CD4-positive, alpha-beta memory T cell (primary cell): ENCODE results near the gene SIGMAR1. TPM values are rescaled to one million over a fixed set of nuclear protein-coding genes. Genes with fewer than 3 reads are reported as not detected.
A peak's percentile ranks its signal among the peaks of the same experiment; 100 is the strongest.
"Not testable (repeated sequence)": the region's sequence is repeated elsewhere in the genome, so short reads cannot be mapped to it uniquely, and the experiment has no call there.

Source experiments
- CTCF ChIA-PET: fragments of 350-600 bp; sonication (Branson Sonifier 250); formaldehyde crosslinking; loops from one replicate; lab custom pipeline; 2021; ENCODE audit warnings: inconsistent platforms; ENCODE audit not compliant: partially characterized antibody; lab: Charles Lee
- POLR2A ChIA-PET: fragments of 350-600 bp; sonication (Branson Sonifier 250); formaldehyde crosslinking; loops from one replicate; lab custom pipeline; 2021; ENCODE audit not compliant: partially characterized antibody; lab: Charles Lee
- DNase-seq, 5 donors: peaks; one replicate each; pipeline versions ENCODE4 v3.0.0 to v3.0.0-alpha.2; 2020 to 2022; ENCODE audit warnings: mixed read lengths in 1 of 5
- H3K27ac ChIP-seq: one replicate; pipeline ENCODE4 v1.7.0; 2013; ENCODE audit warnings: low read depth, low read length
- H3K27me3 ChIP-seq: 2 replicates; pipeline ENCODE4 v1.7.0; 2013; ENCODE audit warnings: mild to moderate bottlenecking, low read length, moderate library complexity; ENCODE audit not compliant: insufficient read depth
- H3K36me3 ChIP-seq: 2 replicates; pipeline ENCODE4 v1.7.0; 2013; ENCODE audit warnings: mild to moderate bottlenecking, low read length, moderate library complexity; ENCODE audit not compliant: insufficient read depth
- H3K4me1 ChIP-seq: 2 replicates; pipeline ENCODE4 v1.7.0; 2013; ENCODE audit warnings: mild to moderate bottlenecking, low read length, moderate library complexity; ENCODE audit not compliant: insufficient read depth
- H3K4me3 ChIP-seq, 2 donors: one replicate each; pipeline ENCODE4 v1.7.0; 2013; ENCODE audit warnings: low read length in 2 of 2, mild to moderate bottlenecking in 1 of 2
- H3K9me3 ChIP-seq, 2 donors: one replicate each; pipeline ENCODE4 v1.7.0; 2013; ENCODE audit warnings: low read length in 2 of 2, control low read depth in 1 of 2; ENCODE audit not compliant: control insufficient read depth in 1 of 2
- H3K27ac Mint-ChIP-seq, 7 donors: one replicate each; pipeline ENCODE4 v1.8.0; 2020 to 2021; ENCODE audit warnings: mixed read lengths in 7 of 7, mild to moderate bottlenecking in 6 of 7, inconsistent platforms in 3 of 7, moderate library complexity in 3 of 7
- H3K27me3 Mint-ChIP-seq, 2 donors: one replicate each; pipeline ENCODE4 v1.8.0; 2020 to 2021; ENCODE audit warnings: mixed read lengths in 2 of 2
- H3K36me3 Mint-ChIP-seq, 2 donors: one replicate each; pipeline ENCODE4 v1.8.0; 2020 to 2021; ENCODE audit warnings: mixed read lengths in 2 of 2, inconsistent platforms in 1 of 2, mild to moderate bottlenecking in 1 of 2
- H3K4me1 Mint-ChIP-seq, 4 donors: one replicate each; pipeline ENCODE4 v1.8.0; 2020 to 2021; ENCODE audit warnings: mixed read lengths in 4 of 4, mild to moderate bottlenecking in 1 of 4
- H3K4me3 Mint-ChIP-seq, 8 donors: one replicate each; pipeline ENCODE4 v1.8.0; 2020 to 2021; ENCODE audit warnings: mixed read lengths in 8 of 8, mild to moderate bottlenecking in 7 of 8, moderate library complexity in 6 of 8, inconsistent platforms in 3 of 8
- H3K9me3 Mint-ChIP-seq, 8 donors: one replicate each; pipeline ENCODE4 v1.8.0; 2020 to 2021; ENCODE audit warnings: mixed read lengths in 8 of 8, mild to moderate bottlenecking in 5 of 8, inconsistent platforms in 3 of 8, moderate library complexity in 1 of 8
- intact Hi-C: fragments of 100-400 bp; cut with micrococcal nuclease; formaldehyde crosslinking; loops from one replicate; pipeline ENCODE4 v1.15.1; 2023
- polyA plus RNA-seq, 2 donors: library from polyadenylated mRNA; unstranded; fragments of 300-500 nt; fragmentation: Illumina TruSeq; gene quantifications; one replicate each; pipeline ENCODE4 v1.2.3, GENCODE V29; 2021
- total RNA-seq, 2 experiments: library from RNA; stranded (reverse); gene quantifications; one replicate each; pipeline ENCODE4 v1.2.3, GENCODE V29; 2021

SIGMAR1 gene
- total and polyA plus RNA-seq, 4 experiments from 2014 or later, result 56.1 to 193 (median 92.6) TPM

DNA sequence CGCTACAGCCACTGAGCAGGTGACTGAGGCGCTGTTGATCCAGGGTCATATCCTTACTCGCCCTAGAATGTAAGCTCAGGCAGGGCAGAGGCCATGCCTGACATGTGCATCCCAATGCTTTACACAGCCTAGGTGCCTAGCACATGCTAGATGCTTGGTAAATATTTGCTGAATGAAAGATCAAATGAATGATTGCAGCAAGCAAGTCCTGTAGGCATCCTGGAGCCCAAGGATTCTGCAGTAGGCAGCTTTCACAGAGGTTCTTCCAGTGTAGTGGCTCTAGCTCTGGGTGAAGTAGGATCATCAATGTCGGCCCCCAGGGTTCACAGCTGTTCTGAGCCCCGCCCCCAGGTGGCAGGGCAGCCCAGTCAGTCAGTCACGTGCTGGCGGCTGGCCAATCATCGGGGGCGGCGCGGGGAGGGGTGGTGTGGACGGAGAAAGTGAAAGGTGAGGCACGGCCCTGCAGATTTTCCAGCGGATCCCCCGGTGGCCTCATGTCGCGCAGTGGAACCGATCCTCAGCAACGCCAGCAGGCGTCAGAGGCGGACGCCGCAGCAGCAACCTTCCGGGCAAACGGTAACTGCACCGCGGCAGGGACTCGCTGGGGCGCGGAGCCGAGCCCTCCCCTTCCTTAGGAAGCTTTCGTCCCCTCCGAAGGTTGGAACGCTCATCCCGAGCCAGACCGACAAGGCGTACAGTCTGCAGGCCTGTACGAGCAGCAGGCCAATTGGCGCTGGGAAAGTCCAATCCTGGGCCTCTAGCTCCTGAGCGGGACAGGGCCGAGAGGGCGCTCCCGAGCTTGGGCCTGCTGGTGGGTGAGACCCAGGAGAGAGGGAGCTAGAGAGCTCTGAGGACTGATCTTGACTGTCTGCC, 8.9 kb upstream of the SIGMAR1 start, which contains the start of gene GALT:
Gene GALT, plus strand, starts transcription at position 465 of the 873 bp plus-strand sequence. Its CDS starts 30 bp downstream, at position 495.
- H3K4me1 Mint-ChIP-seq, result peaks cover 23 to 49% (median 31%) of the 10 kb centered on the region in 4 donors
- Histone ChIP-seq H3K4me1 (peaks cover 28% of the 10 kb centered on the region), H3K27me3 (no peaks in the 10 kb centered on the region), H3K9me3 (no peaks in the 10 kb centered on the region), H3K4me3 (peak within 1 kb of the TSS; percentile 83 to 87), H3K36me3 (peaks cover 33% of the 10 kb centered on the region), H3K27ac (peak within 1 kb of the TSS; percentile 84)
- ChIA-PET CTCF (interaction anchor here (0.8 to 12.6 kb wide), 16 partner anchors 11 to 55 kb away, joined by 3 to 191 read pairs (median 4); partner anchors contain the start of genes ARID3C, CCL27, DCTN3 and RPP25L), POLR2A (interaction anchor here (0.8 to 22.1 kb wide), 9 partner anchors 11 to 269 kb away, joined by 3 to 484 read pairs (median 10); partner anchors contain the start of genes CCL27, DCTN3, IL11RA and MYORG)
- H3K27ac Mint-ChIP-seq, result peak within 1 kb of the TSS; percentile 89 to 96 (median 93)
- peak within 1 kb of the TSS; percentile 93 to 97 (median 95) for H3K4me3 Mint-ChIP-seq
- DNase-seq, result peak; percentile 92 to 96 (median 94)
- intact Hi-C loops, result loop anchor here (1.0 to 5.0 kb wide), 5 partner anchors 9 to 958 kb away; partner anchors contain the start of genes RPP25L and SIGMAR1
- no peaks in the 10 kb centered on the region for H3K27me3 Mint-ChIP-seq
- no peaks in the 10 kb centered on the region for H3K9me3 Mint-ChIP-seq
- peaks cover 33 to 49% of the 10 kb centered on the region in 2 donors for H3K36me3 Mint-ChIP-seq

DNA sequence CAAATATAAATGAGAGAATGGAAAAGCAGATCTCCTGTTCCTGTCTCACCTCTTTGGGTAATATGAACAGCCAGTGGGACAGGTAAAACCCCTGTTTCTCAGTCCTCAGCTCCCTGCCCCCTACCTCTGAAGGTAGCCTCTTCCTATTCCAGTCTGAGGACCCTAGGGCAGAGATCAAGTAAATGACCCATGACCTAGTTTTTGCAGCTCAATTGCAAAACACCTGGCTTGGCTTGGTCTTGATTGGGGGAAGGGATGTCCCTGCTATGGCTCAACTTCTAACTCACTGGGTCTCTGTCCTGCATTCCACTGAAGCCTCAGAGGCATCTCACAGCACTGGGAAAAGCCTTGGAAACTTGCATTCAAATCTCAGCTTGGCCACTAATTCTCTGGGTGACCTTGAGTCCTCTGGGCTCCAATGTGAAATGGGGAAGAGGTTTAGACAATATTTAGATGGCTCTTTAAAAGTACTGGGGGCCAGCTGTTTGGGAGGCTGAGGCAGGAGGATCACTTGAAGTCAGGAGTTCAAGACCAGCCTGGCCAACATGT, 7.3 kb upstream of the SIGMAR1 start:
- H3K4me1 Mint-ChIP-seq, result peaks cover 23 to 41% (median 31%) of the 10 kb centered on the region in 4 donors
- no peak overlapping the region for H3K4me3 ChIP-seq
- H3K9me3 Mint-ChIP-seq, result no peaks in the 10 kb centered on the region
- H3K9me3 ChIP-seq, result no peaks in the 10 kb centered on the region
- peaks cover 27% of the 10 kb centered on the region for H3K4me1 ChIP-seq
- peak overlapping the region in 1 of 7 donors; percentile 51 for H3K27ac Mint-ChIP-seq
- peak overlapping the region in 1 of 8 donors; percentile 10 for H3K4me3 Mint-ChIP-seq
- CTCF ChIA-PET, result interaction anchor here (2.6 to 12.6 kb wide), 4 partner anchors 9 to 56 kb away, joined by 19 to 191 read pairs (median 114); partner anchors contain the start of genes CCL27 and SIGMAR1
- H3K27ac ChIP-seq, result no peak overlapping the region
- no peaks in the 10 kb centered on the region for H3K27me3 ChIP-seq
- H3K36me3 ChIP-seq, result peaks cover 17% of the 10 kb centered on the region
- H3K27me3 Mint-ChIP-seq, result no peaks in the 10 kb centered on the region
- POLR2A ChIA-PET, result interaction anchor here (7.6 to 22.1 kb wide), 2 partner anchors 9 to 15 kb away, joined by 193 to 484 read pairs; partner anchors contain the start of genes CCL27, IL11RA and SIGMAR1
- DNase-seq, result no peak
- peaks cover 25 to 36% of the 10 kb centered on the region in 2 donors for H3K36me3 Mint-ChIP-seq
- intact Hi-C loops, result loop anchor here (5.0 kb wide), 1 partner anchor 33 kb away; the partner anchor contains the start of gene RPP25L

DNA sequence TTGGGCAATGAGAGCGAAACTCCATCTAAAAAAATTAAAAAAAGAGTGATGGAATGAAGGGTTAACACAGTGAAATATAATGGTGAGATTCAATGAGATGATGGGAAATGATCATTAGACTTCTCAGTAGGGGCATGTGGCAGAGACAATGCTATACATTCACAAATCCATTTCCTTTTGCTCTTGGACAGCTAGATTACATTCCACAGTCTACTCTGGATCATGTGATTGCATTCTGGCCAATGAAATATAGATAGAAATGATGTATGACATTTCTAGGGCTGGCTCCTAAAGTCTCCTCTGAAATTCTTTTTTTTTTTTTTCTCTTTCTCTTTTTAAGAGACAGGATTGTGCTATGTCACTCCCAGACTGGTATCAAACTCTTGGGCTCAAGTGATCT, 5.1 kb upstream of the SIGMAR1 start:
- Mint-ChIP-seq H3K9me3 (no peaks in the 10 kb centered on the region), H3K4me1 (peaks cover 20 to 32% (median 25%) of the 10 kb centered on the region in 4 donors), H3K27ac (no peak overlapping the region), H3K4me3 (no peak overlapping the region), H3K27me3 (no peaks in the 10 kb centered on the region), H3K36me3 (peaks cover 5 to 15% of the 10 kb centered on the region in 2 donors)
- no peak overlapping the region for H3K27ac ChIP-seq
- no peaks in the 10 kb centered on the region for H3K27me3 ChIP-seq
- no peak for DNase-seq
- H3K9me3 ChIP-seq, result no peaks in the 10 kb centered on the region
- no peak overlapping the region for H3K4me3 ChIP-seq
- peaks cover 22% of the 10 kb centered on the region for H3K4me1 ChIP-seq
- ChIA-PET CTCF (interaction anchor here (0.9 to 12.6 kb wide), 5 partner anchors 7 to 60 kb away, joined by 4 to 191 read pairs (median 7); partner anchors contain the start of genes CCL27, DCTN3 and SIGMAR1), POLR2A (interaction anchor here (0.6 to 22.1 kb wide), 3 partner anchors 7 to 535 kb away, joined by 4 to 484 read pairs (median 193); partner anchors contain the start of genes CCL27, IL11RA and SIGMAR1)
- H3K36me3 ChIP-seq, result no peaks in the 10 kb centered on the region
- intact Hi-C loops, result no loop called here

DNA sequence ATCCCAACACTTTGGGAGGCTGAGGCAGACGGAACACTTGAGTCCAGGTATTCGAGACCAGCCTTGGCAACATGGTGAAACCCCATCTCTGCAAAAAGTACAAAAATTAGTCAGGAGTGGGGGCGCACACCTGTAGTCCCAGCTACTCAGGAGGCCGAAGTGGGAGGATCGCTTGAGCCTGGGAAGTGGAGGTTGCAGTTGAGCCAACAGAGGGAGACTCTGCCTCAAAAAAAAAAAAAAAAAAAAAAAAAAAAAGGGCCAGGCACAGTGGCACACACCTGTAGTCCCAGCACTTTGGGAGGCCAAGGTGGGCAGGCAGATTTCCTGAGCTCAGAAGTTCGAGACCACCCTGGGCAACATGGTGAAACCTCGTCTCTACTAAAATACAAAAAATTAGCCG, 1.7 kb upstream of the SIGMAR1 start:
- intact Hi-C loops, result loop anchor here (5.0 kb wide), 2 partner anchors 37 to 262 kb away; partner anchors contain the start of gene MYORG
- ChIA-PET CTCF (interaction anchor here (2.9 to 12.6 kb wide), 4 partner anchors 8 to 61 kb away, joined by 15 to 191 read pairs (median 142); partner anchors contain the start of genes CCL27 and GALT), POLR2A (interaction anchor here (7.3 to 22.1 kb wide), 3 partner anchors 7 to 28 kb away, joined by 106 to 484 read pairs (median 193); partner anchors contain the start of genes CCL27, GALT, IL11RA and RPP25L)
- not testable (repeated sequence) for H3K36me3 ChIP-seq, H3K4me3 Mint-ChIP-seq, H3K9me3 ChIP-seq, DNase-seq, H3K27ac ChIP-seq, H3K27me3 Mint-ChIP-seq, H3K27me3 ChIP-seq, H3K4me3 ChIP-seq, H3K9me3 Mint-ChIP-seq
- Mint-ChIP-seq H3K27ac (peak overlapping the region in 1 of 7 donors; percentile 93), H3K4me1 (peaks cover 18 to 35% (median 29%) of the 10 kb centered on the region in 4 donors), H3K36me3 (peaks cover 6 to 12% of the 10 kb centered on the region in 2 donors)
- H3K4me1 ChIP-seq, result peaks cover 32% of the 10 kb centered on the region

DNA sequence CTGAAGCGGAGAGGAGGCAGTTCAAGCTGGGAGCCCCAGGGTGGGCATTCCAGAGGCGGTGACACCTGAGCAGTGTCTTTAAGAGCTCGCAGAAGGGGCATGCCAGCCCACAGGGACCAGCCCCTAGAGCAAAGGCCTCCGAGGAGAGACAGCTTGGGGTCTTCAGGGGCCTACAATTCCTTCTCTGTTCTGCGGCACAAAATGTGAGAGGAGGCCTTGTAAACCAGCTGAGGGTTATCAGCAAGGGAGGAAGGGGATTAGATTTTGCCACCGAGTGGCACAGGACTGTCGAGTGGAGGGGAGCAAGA, 505 bp upstream of the SIGMAR1 start:
- peak overlapping the region; percentile 78 for H3K27ac ChIP-seq
- intact Hi-C loops, result loop anchor here (5.0 kb wide), 2 partner anchors 36 to 261 kb away; partner anchors contain the start of gene MYORG
- no peaks in the 10 kb centered on the region for H3K36me3 ChIP-seq
- no peak for DNase-seq
- Mint-ChIP-seq H3K9me3 (no peaks in the 10 kb centered on the region), H3K27ac (peak overlapping the region; percentile 93 to 97 (median 95)), H3K27me3 (no peaks in the 10 kb centered on the region), H3K4me1 (peaks cover 22 to 46% (median 34%) of the 10 kb centered on the region in 4 donors), H3K4me3 (peak overlapping the region; percentile 87 to 92 (median 90)), H3K36me3 (peaks cover 6 to 13% of the 10 kb centered on the region in 2 donors)
- H3K9me3 ChIP-seq, result no peaks in the 10 kb centered on the region
- ChIA-PET CTCF (interaction anchor here (0.6 to 10.5 kb wide), 15 partner anchors 9 to 831 kb away, joined by 3 to 235 read pairs (median 8); partner anchors contain the start of genes ARID3C, CCL27, DCTN3 and GALT), POLR2A (interaction anchor here (0.6 to 22.1 kb wide), 17 partner anchors 8 to 458 kb away, joined by 3 to 484 read pairs (median 6); partner anchors contain the start of genes CCL27, DCTN3, DNAI1 and FAM219A)
- H3K4me3 ChIP-seq, result peak overlapping the region; percentile 74 to 84
- H3K27me3 ChIP-seq, result no peaks in the 10 kb centered on the region
- H3K4me1 ChIP-seq, result peaks cover 38% of the 10 kb centered on the region

DNA sequence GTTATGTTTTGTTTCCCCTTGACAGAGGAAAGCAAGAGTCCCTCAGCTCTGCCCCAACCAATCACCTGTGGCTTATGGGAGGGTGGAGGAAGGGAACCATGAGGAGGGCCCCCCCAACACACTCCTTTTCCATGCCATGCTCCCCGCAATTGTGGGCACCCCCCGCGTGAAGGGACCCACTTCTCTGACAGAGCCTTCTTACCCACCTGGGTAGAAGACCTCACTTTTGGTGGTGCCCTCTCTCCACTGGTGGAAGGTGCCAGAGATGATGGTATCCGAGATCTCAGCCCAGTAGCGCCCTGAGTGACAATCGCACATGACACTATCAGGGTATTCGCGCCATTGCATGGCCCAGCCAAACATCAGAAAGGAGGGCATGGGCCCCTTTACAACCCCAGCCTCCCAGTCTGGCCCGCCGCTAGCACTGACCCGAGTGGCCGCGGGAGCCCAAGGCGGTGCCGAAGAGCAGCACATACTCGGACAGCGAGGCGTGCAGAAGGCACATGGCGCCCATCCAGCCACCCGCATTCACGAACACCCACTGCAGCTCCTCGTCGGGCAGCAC, 714 bp downstream of the SIGMAR1 start:
- H3K27ac Mint-ChIP-seq, result peak overlapping the region; percentile 73 to 96 (median 91)
- peak overlapping the region; percentile 47 to 74 for H3K4me3 ChIP-seq
- intact Hi-C loops, result loop anchor here (1.0 to 5.0 kb wide), 5 partner anchors 9 to 260 kb away; partner anchors contain the start of genes GALT and MYORG

More for the DNA sequence above, 714 bp downstream of the SIGMAR1 start:
- Histone ChIP-seq H3K27me3 (no peaks in the 10 kb centered on the region), H3K27ac (peak overlapping the region; percentile 78), H3K9me3 (no peaks in the 10 kb centered on the region), H3K36me3 (no peaks in the 10 kb centered on the region), H3K4me1 (peaks cover 38% of the 10 kb centered on the region)
- H3K4me3 Mint-ChIP-seq, result peak overlapping the region; percentile 87 to 92 (median 91)
- no peak for DNase-seq
- H3K36me3 Mint-ChIP-seq, result peaks cover 6 to 13% of the 10 kb centered on the region in 2 donors
- ChIA-PET CTCF (interaction anchor here (0.7 to 10.5 kb wide), 11 partner anchors 9 to 222 kb away, joined by 3 to 235 read pairs (median 16); partner anchors contain the start of genes ARID3C, CCL27, DCTN3 and GALT), POLR2A (interaction anchor here (0.9 to 22.1 kb wide), 17 partner anchors 8 to 457 kb away, joined by 3 to 484 read pairs (median 8); partner anchors contain the start of genes ARID3C, CCL27, DCTN3 and DNAI1)
- no peaks in the 10 kb centered on the region for H3K9me3 Mint-ChIP-seq
- H3K27me3 Mint-ChIP-seq, result no peaks in the 10 kb centered on the region
- peaks cover 22 to 55% (median 34%) of the 10 kb centered on the region in 4 donors for H3K4me1 Mint-ChIP-seq
